ENCODE measurements around the gene OR2A12. TPM values are rescaled to one million over a fixed set of nuclear protein-coding genes. Genes with fewer than 3 reads are reported as not detected.

The OR2A12 gene
- total and polyA plus RNA-seq, 11 donors: not detected

GRCh38 chr7:144142187-144142586 lies 56.1 kb downstream of the OR2A12 start:
- ATAC-seq: no peak
- Histone ChIP-seq H3K27ac (no peak overlapping the region), H3K36me3 (no peaks in the 10 kb centered on the region), H3K4me3 (no peak overlapping the region), H3K9me3 (peaks cover 0 to 16% (median 0%) of the 10 kb centered on the region in 12 donors), H3K27me3 (no peaks in the 10 kb centered on the region), H3K4me1 (no peaks in the 10 kb centered on the region)
- intact Hi-C loops (cut with DNase I): no loop called here
- WGBS, 4 donors: 79 to 89% (median 83%) methylated on average over 3 of the region's 3 CpGs
- DNase-seq: no peak
- no peak for TF ChIP-seq POLR2A (IDR thresholded peaks at IDR 0.05)
- no peak for TF ChIP-seq CTCF (IDR thresholded peaks at IDR 0.05)

GRCh38 chr7:144144426-144144825 lies 58.3 kb downstream of the OR2A12 start:
- no peaks in the 10 kb centered on the region for H3K27me3 ChIP-seq
- 89 to 94% (median 93%) methylated on average over 3 of the region's 3 CpGs for WGBS, 4 donors
- no peak overlapping the region for H3K4me3 ChIP-seq
- no peak for TF ChIP-seq POLR2A (IDR thresholded peaks at IDR 0.05)
- no peak for TF ChIP-seq CTCF (IDR thresholded peaks at IDR 0.05)
- DNase-seq (no peak), ATAC-seq (no peak)
- intact Hi-C loops (cut with DNase I): no loop called here
- no peak overlapping the region for H3K27ac ChIP-seq
- no peaks in the 10 kb centered on the region for H3K36me3 ChIP-seq
- no peaks in the 10 kb centered on the region for H3K4me1 ChIP-seq
- H3K9me3 ChIP-seq: peaks cover 0 to 38% (median 20%) of the 10 kb centered on the region in 12 donors

- Histone ChIP-seq H3K9me3 (peaks cover 0 to 58% (median 30%) of the 10 kb centered on the region in 12 donors), H3K4me1 (no peaks in the 10 kb centered on the region), H3K36me3 (no peaks in the 10 kb centered on the region), H3K27me3 (no peaks in the 10 kb centered on the region), H3K27ac (no peak overlapping the region), H3K4me3 (no peak overlapping the region)
- intact Hi-C loops (cut with DNase I): no loop called here
- TF ChIP-seq POLR2A (IDR thresholded peaks at IDR 0.05) (no peak), CTCF (IDR thresholded peaks at IDR 0.05) (no peak)
- WGBS, 4 donors: 72 to 75% (median 72%) methylated on average over 2 of the region's 2 CpGs
- DNase-seq (no peak), ATAC-seq (no peak)
These were observed 62.2 kb downstream of the OR2A12 start for GRCh38 chr7:144148224-144148827.

Other genes with a start within 250 kb of the OR2A12 start
- gene TCAF1, start 184.1 kb upstream of the OR2A12 start, total RNA-seq: 10 to 100 TPM; 31.4 to 71.1 (median 58.0) TPM
- gene TCAF1, start 184.1 kb upstream of the OR2A12 start, polyA plus RNA-seq: 10 to 100 TPM; 16.9 to 17.6 TPM
- gene OR2F2, start 151.0 kb upstream of the OR2A12 start, total RNA-seq: not detected
- not detected for gene OR2F2, start 151.0 kb upstream of the OR2A12 start, polyA plus RNA-seq
- not detected for gene OR2F1, start 131.4 kb upstream of the OR2A12 start, total RNA-seq
- not detected for gene OR2F1, start 131.4 kb upstream of the OR2A12 start, polyA plus RNA-seq
- not detected for gene OR6B1, start 86.0 kb upstream of the OR2A12 start, total RNA-seq
- not detected for gene OR6B1, start 86.0 kb upstream of the OR2A12 start, polyA plus RNA-seq
- not detected for gene OR2A5, start 37.3 kb upstream of the OR2A12 start, total RNA-seq
- not detected for gene OR2A5, start 37.3 kb upstream of the OR2A12 start, polyA plus RNA-seq
- not detected for gene OR2A25, start 16.5 kb upstream of the OR2A12 start, total RNA-seq
- gene OR2A25, start 16.5 kb upstream of the OR2A12 start, polyA plus RNA-seq: not detected
- gene OR2A2, start 23.3 kb downstream of the OR2A12 start, total RNA-seq: not detected
- not detected for gene OR2A2, start 23.3 kb downstream of the OR2A12 start, polyA plus RNA-seq
- not detected for gene OR2A14, start 36.9 kb downstream of the OR2A12 start, total RNA-seq
- gene OR2A14, start 36.9 kb downstream of the OR2A12 start, polyA plus RNA-seq: not detected
- 1 to 10 TPM in 2 of 9 donors, under 1 TPM in 3, not detected in 4; 0.08 to 2.6 (median 0.25) TPM for gene CTAGE4, start 97.2 kb downstream of the OR2A12 start, total RNA-seq
- gene CTAGE4, start 97.2 kb downstream of the OR2A12 start, polyA plus RNA-seq: under 1 TPM; 0.03 to 0.27 TPM
- gene ARHGEF35, start 109.6 kb downstream of the OR2A12 start, total RNA-seq: 1 to 10 TPM in 3 of 9 donors, under 1 TPM in 4, not detected in 2; 0.27 to 4.2 (median 0.60) TPM
- under 1 TPM; 0.47 to 0.95 TPM for gene ARHGEF35, start 109.6 kb downstream of the OR2A12 start, polyA plus RNA-seq
- not detected for gene OR2A42, start 153.3 kb downstream of the OR2A12 start, total RNA-seq
- gene OR2A42, start 153.3 kb downstream of the OR2A12 start, polyA plus RNA-seq: not detected
- 1 to 10 TPM in 1 of 9 donors, under 1 TPM in 7, not detected in 1; 0.23 to 4.4 (median 0.48) TPM for gene OR2A7, start 178.5 kb downstream of the OR2A12 start, total RNA-seq
- under 1 TPM; 0.19 TPM for gene OR2A7, start 178.5 kb downstream of the OR2A12 start, polyA plus RNA-seq
- under 1 TPM in 2 of 9 donors, not detected in 7; 0.13 to 0.51 TPM for gene CTAGE8, start 183.0 kb downstream of the OR2A12 start, total RNA-seq
- gene CTAGE8, start 183.0 kb downstream of the OR2A12 start, polyA plus RNA-seq: under 1 TPM in 1 of 2 donors, not detected in 1; 0.07 TPM
- under 1 TPM in 2 of 9 donors, not detected in 7; 0.12 to 0.25 TPM for gene OR2A1, start 226.1 kb downstream of the OR2A12 start, total RNA-seq
- gene OR2A1, start 226.1 kb downstream of the OR2A12 start, polyA plus RNA-seq: under 1 TPM; 0.04 to 0.11 TPM